NCI-H1048 (cell line): Measurements from ENCODE around the gene PITPNC1.

Experiments
- DNase-seq: peaks from one replicate; lab custom pipeline; 2025; lab: John Stamatoyannopoulos, UW

PITPNC1 gene

DNA sequence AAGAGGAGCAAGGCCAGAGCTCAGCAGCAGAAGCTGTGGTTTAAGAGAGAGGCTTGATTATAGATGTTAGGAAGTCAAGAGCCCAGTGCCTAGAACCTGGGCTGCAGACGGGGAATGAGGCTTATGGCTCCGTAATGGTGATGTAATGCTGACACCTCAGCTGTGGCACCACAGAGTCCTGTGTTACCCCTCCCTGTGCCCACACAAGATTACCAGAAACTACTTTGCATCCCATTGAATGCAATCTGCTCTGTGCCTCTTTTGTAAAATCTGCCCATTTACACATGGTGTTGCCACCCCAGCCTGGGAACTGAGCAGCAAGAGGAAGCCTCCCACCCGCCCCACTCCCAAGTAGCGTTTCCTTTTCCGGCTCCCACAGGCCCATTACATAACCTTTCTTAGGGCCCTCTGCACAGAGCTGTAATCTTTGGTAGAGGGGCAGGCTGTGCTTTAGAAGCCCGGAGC is 57.0 kb downstream of the PITPNC1 start:
- no peak for DNase-seq

DNA sequence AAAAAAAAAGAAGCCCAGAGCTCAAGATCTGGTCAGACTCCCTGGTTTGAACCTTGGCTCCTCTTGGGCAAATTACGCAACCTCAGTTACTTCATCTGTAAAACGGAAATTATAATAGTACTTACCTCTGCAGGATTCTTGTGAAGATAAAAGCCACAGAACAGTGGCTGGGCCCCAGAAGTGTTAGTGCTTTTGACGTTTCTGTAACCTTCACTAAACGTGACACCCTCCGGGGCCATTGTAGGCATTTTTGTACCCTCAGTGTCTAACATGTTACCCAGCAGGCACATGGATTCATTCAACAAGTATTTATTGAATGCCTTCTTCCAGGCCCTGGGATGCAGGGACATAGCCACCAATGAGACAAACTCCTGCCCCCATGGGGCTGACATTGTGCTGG is 58.0 kb downstream of the PITPNC1 start:
- DNase-seq = no peak

DNA sequence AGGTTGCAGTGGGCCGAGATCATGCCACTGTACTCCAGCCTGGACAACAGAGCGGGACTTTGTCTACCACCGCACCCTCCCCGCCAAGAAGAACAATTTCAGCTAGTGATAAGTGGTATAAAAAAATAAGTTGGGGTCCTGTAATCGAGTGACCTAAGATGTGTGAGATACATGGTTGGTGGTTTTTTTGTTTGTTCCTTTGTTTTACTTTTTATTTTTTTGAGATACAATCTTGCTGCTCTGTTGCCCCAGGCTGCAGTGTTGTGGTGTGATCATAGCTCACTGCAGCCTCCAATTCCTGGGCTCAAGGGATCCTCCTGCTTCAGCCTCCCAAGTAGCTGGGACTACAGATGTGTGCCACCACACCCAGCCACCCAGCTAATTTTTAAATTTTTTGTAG is 58.7 kb downstream of the PITPNC1 start:
- DNase-seq = no peak

DNA sequence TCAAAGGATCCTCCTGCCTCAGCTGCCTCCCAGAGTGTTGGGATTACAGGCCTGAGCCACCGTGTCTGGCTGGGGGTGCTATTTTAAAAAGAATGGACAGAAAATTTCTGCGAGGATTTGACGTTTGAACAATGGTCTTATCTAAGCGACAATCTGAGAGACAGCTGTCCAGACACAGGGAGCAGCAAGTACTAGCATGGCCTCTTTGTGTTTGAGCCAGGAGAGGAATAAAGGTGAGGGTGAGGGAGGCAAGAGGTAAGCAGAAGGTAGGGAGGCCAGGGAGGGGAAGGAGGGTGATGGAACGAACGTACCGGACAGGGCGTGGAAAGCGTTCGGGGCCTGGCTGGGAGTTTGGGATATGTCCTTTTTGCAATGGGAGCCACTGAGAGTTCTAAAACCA is 59.2 kb downstream of the PITPNC1 start:
- no peak for DNase-seq

DNA sequence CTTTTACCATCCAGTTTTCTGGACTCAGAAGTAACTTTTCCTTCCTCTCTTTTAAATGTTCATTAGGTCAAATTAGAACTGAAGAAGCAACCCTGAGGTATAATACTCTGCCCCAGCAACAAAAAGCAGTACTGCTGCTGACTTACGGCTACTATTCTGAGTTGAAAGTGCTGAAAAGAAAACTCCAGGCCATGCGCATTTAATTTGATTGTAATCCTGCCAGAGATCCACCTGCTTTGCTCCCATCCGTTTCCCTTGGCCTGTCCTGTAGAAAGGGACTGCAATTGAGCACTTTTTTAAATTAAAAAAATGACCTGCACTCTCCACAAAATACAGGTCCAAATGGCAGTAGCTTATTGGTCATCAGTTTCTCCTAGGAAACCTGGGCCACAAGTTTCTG is 61.6 kb downstream of the PITPNC1 start:
- DNase-seq = no peak

DNA sequence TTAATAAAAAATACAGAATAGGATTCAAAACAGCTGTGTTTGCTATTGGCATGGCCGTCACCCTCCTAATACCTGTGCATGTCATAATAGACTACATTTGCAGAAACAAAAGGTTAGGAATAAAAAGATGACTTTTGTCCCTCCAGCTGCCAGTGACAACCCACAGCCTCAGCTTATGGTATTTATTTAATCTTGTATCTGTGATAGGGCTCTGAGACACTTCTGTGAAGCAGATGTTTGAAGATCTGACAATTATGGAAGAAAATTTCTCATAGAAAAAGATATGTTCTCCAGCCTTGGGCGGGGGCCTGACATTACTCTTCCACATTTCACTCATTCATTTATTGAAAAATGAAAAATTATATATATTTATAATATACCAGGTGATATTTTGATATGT is 62.2 kb downstream of the PITPNC1 start:
- no peak for DNase-seq

DNA sequence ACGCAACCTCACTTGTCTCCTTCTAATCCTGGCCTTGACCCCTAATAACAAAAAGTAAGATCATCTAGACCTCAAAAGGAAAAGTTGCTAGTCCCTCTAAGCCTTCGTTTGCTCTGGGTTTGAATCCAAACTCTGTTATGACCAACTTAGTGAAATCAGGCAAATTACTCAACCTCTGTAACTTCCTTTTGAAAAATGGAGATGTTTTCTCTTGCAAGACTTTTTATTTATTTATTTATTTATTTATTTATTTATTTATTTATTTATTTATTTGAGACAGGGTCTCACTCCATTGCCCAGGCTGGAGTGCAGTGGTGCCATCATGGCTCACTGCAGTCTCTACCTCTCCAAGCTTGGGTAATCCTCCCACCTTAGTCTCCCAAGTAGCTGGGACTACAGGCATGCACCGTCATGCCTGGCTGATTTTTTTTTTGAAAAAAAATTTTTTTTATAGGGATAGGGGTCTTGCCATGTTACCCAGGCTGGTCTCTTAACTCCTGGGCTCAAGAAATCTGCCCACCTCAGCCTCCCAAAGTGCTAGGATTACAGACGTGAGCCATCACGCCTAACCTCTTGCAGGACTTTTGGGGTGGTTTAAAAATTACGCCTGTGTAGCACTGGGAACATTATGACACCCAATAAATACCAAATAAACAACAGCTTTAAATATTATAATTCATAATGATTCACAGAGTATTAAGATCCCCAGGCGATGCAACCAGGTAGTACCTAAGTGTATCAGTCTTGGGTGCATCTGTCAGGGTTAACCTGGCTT is 63.4 kb downstream of the PITPNC1 start:
- no peak for DNase-seq

DNA sequence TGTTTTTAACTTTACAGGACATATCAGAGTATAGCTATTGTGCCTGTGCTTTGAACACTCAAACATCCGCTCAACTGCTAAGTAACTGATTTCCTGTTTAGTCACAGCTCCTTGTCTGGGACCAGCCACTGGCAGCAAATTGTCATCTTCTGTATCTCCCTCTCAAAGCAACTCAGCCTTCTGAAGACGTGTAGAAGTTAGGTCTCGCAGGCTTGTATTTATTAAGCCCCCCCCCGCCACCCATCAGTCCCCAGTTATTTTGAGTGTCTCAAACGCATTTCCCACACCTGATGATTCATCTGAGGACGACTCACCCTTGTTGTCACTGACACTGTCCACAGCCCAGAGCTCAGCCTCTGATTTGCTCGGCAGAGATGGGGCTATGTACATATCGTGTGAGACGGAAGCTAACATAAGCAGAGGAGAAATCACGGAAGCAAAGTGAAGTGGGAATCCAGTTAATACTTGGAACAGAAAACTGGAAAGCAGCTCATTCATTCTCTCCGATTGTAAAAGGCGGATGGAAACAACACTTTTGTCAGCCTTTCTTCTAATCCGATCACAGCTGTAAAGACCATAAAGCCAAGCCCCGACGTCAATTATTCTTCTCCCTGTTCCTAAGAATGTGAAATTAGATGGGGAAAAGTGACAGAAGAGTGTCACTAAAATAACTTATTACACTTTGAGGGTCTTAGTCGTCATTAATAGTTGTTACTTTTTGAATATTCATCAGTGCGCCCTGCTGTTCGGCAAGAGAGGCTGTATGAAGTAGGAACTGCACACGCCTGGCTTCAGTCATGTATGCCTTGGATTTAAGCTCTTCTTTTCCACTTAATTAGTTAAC is 64.2 kb downstream of the PITPNC1 start:
- no peak for DNase-seq

DNA sequence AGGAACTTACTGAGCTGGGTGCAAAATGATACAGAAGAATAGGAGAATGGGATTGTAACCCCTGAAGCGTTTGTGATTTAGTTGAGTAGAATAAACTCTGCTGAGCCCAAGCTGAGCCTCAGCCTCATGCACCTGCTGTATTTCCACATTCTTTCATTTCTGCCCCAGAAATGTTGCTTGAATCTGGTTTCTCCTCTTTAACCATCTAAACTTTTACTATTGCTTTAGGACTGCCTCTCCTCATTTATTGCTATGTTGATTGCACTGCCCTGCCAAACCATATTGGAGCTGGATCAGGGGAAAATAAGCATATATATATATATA is 64.8 kb downstream of the PITPNC1 start:
- DNase-seq = no peak

DNA sequence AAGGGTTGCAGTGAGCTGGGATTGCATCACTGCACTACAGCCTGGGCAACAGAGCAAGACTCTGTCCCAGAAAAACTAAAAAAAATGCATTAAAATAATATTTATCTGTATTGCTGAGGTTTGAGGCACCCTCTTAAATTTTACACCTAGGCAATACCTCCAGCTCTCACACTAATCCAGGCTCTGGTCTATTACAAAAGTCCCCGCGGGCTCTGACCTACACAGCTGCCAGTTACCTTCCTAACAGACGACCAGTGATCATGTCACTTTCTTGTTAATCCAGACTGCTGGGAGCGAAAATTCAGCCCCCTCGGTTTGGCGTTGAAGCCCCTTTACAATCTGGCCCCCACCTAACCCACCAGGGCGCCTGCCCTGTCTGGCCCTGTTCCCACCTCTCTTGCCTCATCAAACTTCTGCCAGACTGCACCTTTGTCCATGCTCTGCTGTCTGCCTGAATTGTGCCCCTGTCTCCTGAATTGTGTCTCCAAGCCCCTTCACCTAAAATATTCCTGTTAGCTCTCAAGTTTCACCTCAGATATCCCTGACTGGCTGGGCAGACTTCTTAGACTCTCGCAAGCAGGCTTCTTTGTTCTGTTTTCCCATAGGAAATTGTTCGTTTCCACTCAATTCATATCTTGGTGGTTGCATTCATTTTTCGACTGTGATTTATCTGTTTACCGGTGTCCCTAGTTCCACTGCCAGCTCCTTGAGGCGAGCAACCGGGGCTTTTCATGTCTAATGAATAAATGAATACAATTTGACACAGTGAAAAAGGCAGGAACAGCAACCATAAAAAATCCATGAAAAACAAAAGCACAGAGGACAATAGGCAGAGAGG is 65.9 kb downstream of the PITPNC1 start:
- DNase-seq = no peak

DNA sequence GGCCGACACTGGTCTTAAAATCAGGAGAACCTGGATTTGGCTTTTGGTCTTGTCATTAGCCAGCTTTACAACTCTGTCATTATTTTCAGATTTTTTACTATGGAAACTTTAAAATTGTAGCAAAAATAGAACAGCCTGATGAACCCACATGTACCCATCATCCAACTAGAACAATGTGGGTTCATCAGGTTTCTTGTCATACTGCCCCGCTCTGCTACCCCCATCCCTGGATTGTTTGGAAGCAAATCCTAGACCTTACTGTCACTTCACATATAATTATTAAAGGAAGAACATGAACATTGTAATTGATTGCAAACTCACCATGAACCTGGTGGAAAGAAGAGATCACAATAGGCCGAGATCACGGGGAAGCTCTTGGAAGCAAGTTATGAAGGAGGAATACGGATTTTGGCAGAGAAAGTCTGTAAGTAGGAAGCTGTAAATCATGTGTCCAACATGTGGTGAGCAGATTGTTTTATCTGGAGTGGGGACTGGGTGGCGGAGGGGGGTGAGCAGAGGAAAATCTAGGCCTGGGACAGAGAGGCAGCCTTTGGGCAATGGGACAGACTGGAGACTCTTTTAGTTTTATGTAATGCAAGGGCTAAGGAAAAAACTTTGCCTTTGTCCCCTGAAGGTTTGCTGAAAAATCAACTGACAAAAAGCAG is 67.0 kb downstream of the PITPNC1 start:
- no peak for DNase-seq

DNA sequence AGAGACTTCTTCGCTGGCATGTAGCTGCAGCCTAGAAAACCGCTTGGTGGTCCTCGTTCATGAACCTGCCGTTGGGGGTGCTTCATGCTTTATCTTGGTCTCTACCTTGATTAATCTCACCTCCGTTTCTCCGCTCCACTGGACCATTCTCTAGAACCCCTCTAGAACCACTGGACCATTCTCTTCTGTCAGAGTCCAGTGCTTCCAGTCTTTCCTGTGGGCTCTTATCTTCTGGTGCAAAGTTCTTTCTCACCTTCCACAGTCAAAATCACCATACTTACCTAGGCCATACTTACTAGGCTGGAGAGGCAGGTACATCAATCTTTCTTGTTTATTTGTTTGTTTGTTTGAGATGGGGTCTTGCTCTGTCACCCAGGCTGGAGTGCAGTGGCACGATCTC is 71.4 kb downstream of the PITPNC1 start:
- DNase-seq = no peak

DNA sequence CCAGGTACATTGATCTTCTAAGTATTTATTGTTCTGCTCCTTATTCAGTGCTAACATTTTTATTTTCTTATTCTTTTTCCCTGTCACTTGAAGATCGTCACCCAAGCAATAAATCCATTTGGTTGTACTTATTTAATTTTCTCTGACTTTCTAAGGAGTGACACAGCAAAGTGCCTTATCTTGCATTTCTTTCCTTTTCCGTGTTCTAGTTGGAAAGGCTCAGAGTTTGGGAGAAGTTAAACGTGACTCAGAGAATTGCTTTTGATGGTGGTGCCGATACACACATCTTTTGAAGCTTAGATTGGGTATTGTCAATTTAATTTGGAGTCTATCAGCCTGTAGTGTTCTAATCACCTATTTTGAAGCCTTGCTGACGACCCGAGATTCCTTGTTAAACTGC is 72.0 kb downstream of the PITPNC1 start:
- DNase-seq = no peak

DNA sequence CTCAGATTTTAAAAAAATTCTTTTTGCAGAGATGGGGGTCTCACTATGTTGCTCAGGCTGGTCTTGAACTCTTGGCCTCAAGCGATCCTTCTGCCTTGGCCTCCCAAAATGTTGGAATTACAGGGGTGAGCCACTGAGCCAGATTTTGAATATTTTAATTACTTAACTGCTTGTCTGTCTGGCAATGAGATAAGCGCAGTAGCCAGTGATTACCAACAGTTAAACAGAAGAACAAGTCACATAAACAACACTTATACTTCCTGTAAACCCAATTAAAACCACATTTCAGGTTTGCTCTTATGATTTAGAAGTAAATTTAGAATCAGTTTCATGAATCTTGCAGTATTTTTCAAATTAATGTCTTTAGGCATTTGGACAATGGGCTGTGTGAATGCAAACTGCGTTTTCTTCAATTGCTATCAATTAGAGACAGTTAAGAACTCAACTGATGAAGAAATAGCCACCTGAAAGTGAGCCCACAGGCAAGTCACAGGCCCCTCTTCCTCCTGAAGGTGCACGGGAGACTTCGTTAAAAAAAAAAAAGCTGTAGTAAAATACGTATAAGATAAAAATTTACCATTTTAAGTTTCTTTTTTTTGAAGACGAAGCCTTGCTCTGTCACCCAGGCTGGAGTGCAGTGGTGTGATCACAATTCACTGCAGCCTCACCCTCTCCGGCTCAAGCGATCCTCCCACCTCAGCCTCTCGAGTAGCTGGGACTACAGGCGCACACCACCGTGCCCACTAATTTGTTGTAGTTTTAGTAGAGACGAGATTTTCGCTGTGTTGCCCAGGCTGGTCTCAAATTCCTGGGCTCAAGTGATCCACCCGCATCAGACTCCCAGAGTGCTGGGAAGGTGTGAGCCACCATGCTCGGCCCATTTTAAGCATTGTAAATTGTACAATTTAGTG is 73.0 kb downstream of the PITPNC1 start:
- no peak for DNase-seq

DNA sequence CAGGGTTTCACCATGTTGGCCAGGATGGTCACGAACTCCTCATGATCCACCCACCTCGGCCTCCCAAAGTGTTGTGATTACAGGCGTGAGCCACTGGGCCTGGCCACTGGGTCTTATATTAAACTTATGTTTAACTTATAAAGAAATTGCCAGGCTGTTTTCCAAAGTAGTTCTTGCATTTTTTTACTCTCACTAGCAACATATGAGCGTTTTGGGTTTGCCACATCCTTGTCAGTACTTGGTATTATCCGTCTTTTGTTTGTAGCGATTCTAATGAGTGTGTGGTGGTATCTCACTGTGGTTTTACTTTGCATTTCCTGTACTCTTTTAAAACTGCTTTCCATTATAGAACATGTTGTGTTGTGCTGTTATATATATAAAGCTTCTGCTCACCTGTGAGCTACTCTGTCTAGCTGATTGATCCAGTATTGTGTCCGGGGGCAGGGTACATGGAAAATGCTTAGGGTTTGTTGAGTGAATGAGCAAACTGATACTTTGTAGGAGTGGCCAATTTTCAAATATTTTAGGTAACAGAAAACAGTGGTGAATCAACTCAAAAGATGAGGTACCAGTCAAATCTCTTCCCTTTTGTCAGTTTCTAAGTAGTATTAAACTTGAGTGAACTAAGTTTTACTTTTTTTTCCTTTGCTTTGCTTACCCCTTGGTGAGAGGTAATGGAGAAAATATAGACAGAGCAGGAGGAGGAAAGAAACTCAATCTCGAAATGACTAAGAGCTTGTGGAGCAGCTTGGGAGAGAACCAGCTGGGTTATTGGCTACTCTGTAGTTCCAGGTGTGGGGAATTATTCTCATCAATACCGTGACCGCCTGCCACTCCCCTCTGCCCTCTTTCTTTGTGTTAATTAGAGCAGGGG is 75.8 kb downstream of the PITPNC1 start:
- DNase-seq = no peak

DNA sequence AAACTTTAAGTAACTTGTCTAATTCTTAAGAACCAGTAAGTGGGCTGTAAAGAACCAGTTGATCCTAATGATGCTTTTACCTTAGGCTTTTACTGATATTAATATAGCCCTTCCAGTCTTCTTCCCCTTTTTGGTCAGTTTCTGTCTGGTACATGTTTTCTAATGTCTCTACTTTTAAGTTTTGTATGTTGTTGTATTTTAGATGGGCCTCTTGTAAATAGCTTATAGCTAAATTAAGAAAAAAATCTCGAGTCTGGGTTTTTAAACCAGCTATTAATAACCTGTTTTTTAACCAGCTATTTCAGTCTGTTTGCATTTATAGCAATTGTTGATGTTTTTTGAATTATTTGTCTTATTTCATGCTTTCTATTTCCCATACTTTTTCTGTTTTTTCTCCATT is 79.0 kb downstream of the PITPNC1 start:
- DNase-seq = no peak

DNA sequence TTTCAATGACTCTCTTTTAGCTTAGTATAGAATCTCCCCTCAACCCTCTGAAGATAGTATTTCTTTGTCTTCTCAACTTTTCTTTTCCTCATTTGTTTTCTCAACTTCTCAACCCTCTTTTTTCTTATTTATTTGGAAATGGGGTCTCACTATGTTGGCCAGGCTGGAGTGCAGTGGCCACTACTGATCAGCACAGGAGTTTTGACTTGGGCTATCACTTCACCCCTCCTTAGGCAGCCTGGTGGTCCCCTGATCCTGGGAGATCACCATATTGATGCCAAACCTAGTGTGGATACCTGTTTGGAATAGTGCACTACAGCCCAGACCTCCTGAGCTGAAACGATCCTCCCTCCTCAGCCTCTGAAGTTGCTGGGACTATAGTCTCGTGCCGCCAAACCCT is 79.8 kb downstream of the PITPNC1 start:
- DNase-seq = no peak

DNA sequence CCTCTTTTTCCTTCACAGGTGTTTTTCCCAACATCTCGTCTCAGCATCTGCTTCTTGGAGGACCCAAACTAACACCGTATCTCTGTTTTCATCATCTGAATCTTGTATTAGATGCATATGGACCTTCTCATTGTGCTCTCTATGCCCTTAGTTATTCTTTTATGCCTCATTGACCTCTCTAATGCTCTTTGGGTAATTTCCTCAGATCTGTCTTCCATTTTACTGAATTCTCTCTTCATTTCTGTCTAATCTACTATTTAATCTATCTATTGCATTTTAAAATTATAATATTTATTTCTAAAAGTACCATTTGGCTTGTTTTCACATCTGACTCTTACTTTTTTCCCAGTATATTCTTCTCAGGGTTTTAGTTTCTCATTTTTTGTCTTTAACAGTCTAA is 81.1 kb downstream of the PITPNC1 start:
- DNase-seq = no peak

DNA sequence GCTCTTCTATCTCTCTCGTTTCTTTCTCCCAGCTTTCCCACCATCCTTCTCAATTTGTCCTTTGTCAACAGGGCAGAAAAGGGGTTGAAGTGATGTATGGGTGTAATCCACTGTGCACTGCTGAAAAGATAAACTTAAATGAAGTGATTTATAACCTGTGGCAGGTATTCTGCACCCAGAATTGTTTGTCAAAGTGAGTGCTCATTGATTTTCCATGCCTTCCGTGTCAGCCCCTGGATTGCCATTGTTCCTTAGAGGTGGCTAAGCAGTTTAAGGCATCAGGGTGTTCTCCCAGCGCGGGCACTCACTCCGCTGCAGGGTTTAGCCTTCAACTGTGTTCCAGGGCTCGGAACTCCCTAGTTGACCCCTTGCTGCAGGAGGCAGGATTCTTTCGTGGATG is 82.9 kb downstream of the PITPNC1 start:
- DNase-seq = no peak

DNA sequence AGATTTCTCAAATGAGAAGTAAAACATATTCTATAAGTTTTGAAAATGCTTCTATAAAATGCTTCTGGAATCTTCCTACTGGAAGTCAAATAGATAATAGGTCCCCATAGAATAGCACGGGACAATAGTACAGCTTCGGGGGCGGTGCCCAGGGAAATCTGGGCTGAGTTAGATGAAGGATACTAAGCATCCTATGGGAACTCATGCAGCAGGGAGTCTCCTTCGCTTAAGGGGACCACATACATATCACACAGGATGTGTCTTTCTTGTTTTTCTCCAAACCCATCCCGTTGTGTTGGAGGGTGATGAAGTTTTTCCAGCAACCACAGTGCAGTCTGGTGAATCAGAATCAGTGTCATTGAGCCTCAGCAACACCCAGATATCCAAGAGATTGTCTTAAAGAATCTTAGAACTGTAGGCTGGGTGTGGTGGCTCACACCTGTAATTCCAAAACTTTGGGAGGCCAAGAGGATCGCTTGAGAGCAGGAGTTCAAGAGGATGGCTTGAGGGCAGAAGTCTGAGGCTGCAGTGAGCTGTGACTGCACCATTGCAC is 84.2 kb downstream of the PITPNC1 start:
- DNase-seq = no peak
